HepG2 (cell line): ENCODE measurements around the gene DMBT1. TPM values are rescaled to one million over a fixed set of nuclear protein-coding genes. Genes with fewer than 3 reads are reported as not detected.

Experiments
- ATAC-seq: fragments of 200-7000 bp; cut with Tn5 transposase; 3 replicates; pipeline ENCODE4 v1.9.1; 2020; ENCODE audit warnings: mild to moderate bottlenecking, moderate library complexity
- BruUV-seq: library from RNA; stranded (reverse); fragments of 400-500 nt; replicated peaks from 2 replicates; lab custom pipeline; 2021; lab: Mats Ljungman, UMichigan
- CTCF ChIA-PET: fragments of 300-600 bp; formaldehyde crosslinking; extraction: SDS; loops from one replicate; lab custom pipeline; 2021; ENCODE audit warnings: low total read pairs, inconsistent platforms, low intra/inter-chr PET ratio; lab: Yijun Ruan, JAX
- POLR2A ChIA-PET: fragments of 350-600 bp; sonication (Branson Sonifier 250); formaldehyde crosslinking; loops from one replicate; lab custom pipeline; 2020; ENCODE audit warnings: antibody characterized with exemption, inconsistent platforms; lab: Yijun Ruan, JAX
- DNase-seq: peaks from one replicate; pipeline ENCODE4 v3.0.0-alpha.2; 2015; ENCODE audit warnings: low spot score
- FAIRE-seq: peaks from 3 replicates; lab custom pipeline; 2011; peaks lifted over from hg19 to GRCh38; lab: Jason Lieb, UNC
- H2AFZ ChIP-seq: one replicate; pipeline ENCODE4 v1.6.1; 2011; ENCODE audit warnings: low read length, inconsistent platforms
- H3K27ac ChIP-seq: fragments of 300-600 bp; 3 replicates; pipeline ENCODE4 v1.8.0; 2011; ENCODE audit warnings: mixed run types, mild to moderate bottlenecking, mixed read lengths, low read length, inconsistent platforms; ENCODE audit not compliant: insufficient read depth; ENCODE audit errors: extremely low read length
- H3K27me3 ChIP-seq, 2 experiments: fragments of 200-600 bp in 1 of 2; 2 replicates in 1 of 2; 3 replicates in 1 of 2; pipeline versions ENCODE4 v1.6.0 to v1.8.0; 2011; ENCODE audit warnings: low read length in 2 of 2, mild to moderate bottlenecking in 2 of 2, moderate library complexity in 2 of 2, inconsistent platforms in 1 of 2; ENCODE audit not compliant: insufficient read depth in 2 of 2, control insufficient read depth in 1 of 2
- H3K36me3 ChIP-seq, 2 experiments: fragments of 200-600 bp in 1 of 2; replicated peaks in 1 of 2; 2 replicates in 1 of 2; 3 replicates in 1 of 2; pipeline versions ENCODE4 v1.5.1 to v1.8.0; 2011; ENCODE audit warnings: low read length in 2 of 2, inconsistent platforms in 1 of 2; ENCODE audit not compliant: insufficient read depth in 2 of 2, control insufficient read depth in 1 of 2
- H3K4me1 ChIP-seq: 2 replicates; pipeline ENCODE4 v1.5.1; 2012; ENCODE audit warnings: low read length, inconsistent platforms; ENCODE audit not compliant: insufficient read depth
- H3K4me2 ChIP-seq: 2 replicates; pipeline ENCODE4 v1.6.0; 2011; ENCODE audit warnings: low read depth, low read length, inconsistent platforms
- H3K4me3 ChIP-seq, 3 experiments: fragments of 200-600 bp in 1 of 3; sonication (generic), shearing (Covaris generic) in 1 of 3; replicated peaks in 1 of 3; 2 replicates each; pipeline ENCODE4 v1.5.1; 2011 to 2016; ENCODE audit warnings: low read length in 3 of 3, inconsistent platforms in 2 of 3, low read depth in 2 of 3, mild to moderate bottlenecking in 2 of 3, control low read depth in 1 of 3, mixed read lengths in 1 of 3; ENCODE audit not compliant: insufficient read depth in 1 of 3
- H3K79me2 ChIP-seq: one replicate; pipeline ENCODE4 v1.6.1; 2011; ENCODE audit warnings: low read length, inconsistent platforms; ENCODE audit not compliant: insufficient read depth
- H3K9ac ChIP-seq: 2 replicates; pipeline ENCODE4 v1.6.0; 2011; ENCODE audit warnings: mild to moderate bottlenecking, low read depth, low read length, inconsistent platforms; ENCODE audit not compliant: insufficient read depth
- H3K9me3 ChIP-seq: 2 replicates; pipeline ENCODE4 v1.5.1; 2012; ENCODE audit warnings: mild to moderate bottlenecking, low read length
- H4K20me1 ChIP-seq: 2 replicates; pipeline ENCODE4 v1.6.0; 2011; ENCODE audit warnings: inconsistent platforms, mild to moderate bottlenecking, low read length, moderate library complexity; ENCODE audit not compliant: insufficient read depth
- CC2D1A ChIP-seq: sonication (generic); formaldehyde crosslinking; IDR thresholded peaks from 2 replicates; pipeline ENCODE4 v1.8.1; 2023; ENCODE audit warnings: mild to moderate bottlenecking, missing genetic modification reagents
- EP300 ChIP-seq, 3 experiments: sonication (generic) in 1 of 3; formaldehyde crosslinking in 1 of 3; IDR thresholded peaks; 2 replicates each; pipeline versions ENCODE4 v1.5.1 to v1.6.1; 2011 to 2020; ENCODE audit warnings: low read depth in 2 of 3, low read length in 2 of 3, borderline replicate concordance in 1 of 3, improper control_type of control experiment in 1 of 3, mild to moderate bottlenecking in 1 of 3, missing genetic modification reagents in 1 of 3, moderate library complexity in 1 of 3
- ESRRA ChIP-seq: sonication (generic); formaldehyde crosslinking; IDR thresholded peaks from 2 replicates; pipeline ENCODE4 v1.5.1; 2020; ENCODE audit warnings: mild to moderate bottlenecking, low read depth, missing genetic modification reagents
- HNF4G ChIP-seq, 2 experiments: sonication (generic) in 1 of 2; formaldehyde crosslinking in 1 of 2; IDR thresholded peaks; 2 replicates each; pipeline versions ENCODE4 v1.4.0 to v1.6.1; 2011 to 2020; ENCODE audit warnings: borderline replicate concordance in 2 of 2, low read depth in 2 of 2, mild to moderate bottlenecking in 2 of 2, low read length in 1 of 2, missing genetic modification reagents in 1 of 2, moderate library complexity in 1 of 2
- JUNB ChIP-seq: sonication (generic); formaldehyde crosslinking; IDR thresholded peaks from 2 replicates; pipeline ENCODE4 v1.8.0; 2022; ENCODE audit warnings: missing genetic modification reagents, mild to moderate bottlenecking, borderline replicate concordance
- NFIB ChIP-seq: sonication (generic); formaldehyde crosslinking; IDR thresholded peaks from 2 replicates; pipeline ENCODE4 v1.9.0; 2021; ENCODE audit warnings: missing genetic modification reagents, mild to moderate bottlenecking, borderline replicate concordance
- NR2F1 ChIP-seq, 2 experiments: fragments of 450-650 bp in 1 of 2; formaldehyde crosslinking in 1 of 2; IDR thresholded peaks; 2 replicates each; pipeline versions ENCODE4 v1.5.0 to v1.6.1; 2016 to 2020; ENCODE audit warnings: mild to moderate bottlenecking in 1 of 2, missing compliant biosample characterization in 1 of 2, missing genetic modification reagents in 1 of 2, moderate library complexity in 1 of 2
- NRL ChIP-seq: sonication (generic); formaldehyde crosslinking; IDR thresholded peaks from 2 replicates; pipeline ENCODE4 v1.5.0; 2020; ENCODE audit warnings: missing genetic modification reagents, mild to moderate bottlenecking, moderate library complexity, borderline replicate concordance
- RBM39 ChIP-seq: fragments of 200-400 bp; formaldehyde crosslinking; IDR thresholded peaks from one replicate; pipeline ENCODE4 v1.6.1; 2018; ENCODE audit warnings: antibody characterized with exemption, mild to moderate bottlenecking, low read depth, low read length; ENCODE audit not compliant: poor library complexity, severe bottlenecking
- SCMH1 ChIP-seq: sonication (generic); formaldehyde crosslinking; IDR thresholded peaks from 2 replicates; pipeline ENCODE4 v1.9.0; 2021; ENCODE audit warnings: missing genetic modification reagents, mild to moderate bottlenecking, borderline replicate concordance
- TERF1 ChIP-seq: sonication (generic); formaldehyde crosslinking; IDR thresholded peaks from 2 replicates; pipeline ENCODE4 v1.8.0; 2022; ENCODE audit warnings: mild to moderate bottlenecking, missing genetic modification reagents, moderate library complexity
- ZFP41 ChIP-seq: sonication (generic); formaldehyde crosslinking; IDR thresholded peaks from 2 replicates; pipeline ENCODE4 v1.4.0; 2020; ENCODE audit warnings: mild to moderate bottlenecking, missing genetic modification reagents, borderline replicate concordance
- ZNF230 ChIP-seq: sonication (generic); formaldehyde crosslinking; IDR thresholded peaks from 2 replicates; pipeline ENCODE4 v1.4.0; 2020; ENCODE audit warnings: mild to moderate bottlenecking, missing genetic modification reagents
- ZNF326 ChIP-seq: sonication (generic); formaldehyde crosslinking; IDR thresholded peaks from 2 replicates; pipeline ENCODE4 v1.4.0; 2020; ENCODE audit warnings: missing genetic modification reagents, borderline replicate concordance
- ZNF616 ChIP-seq: sonication (generic); formaldehyde crosslinking; IDR thresholded peaks from 2 replicates; pipeline ENCODE4 v1.5.0; 2020; ENCODE audit warnings: low read depth, mild to moderate bottlenecking, missing genetic modification reagents
- ZNF879 ChIP-seq: sonication (generic); formaldehyde crosslinking; IDR thresholded peaks from 2 replicates; pipeline ENCODE4 v1.8.1; 2023; ENCODE audit warnings: missing genetic modification reagents
- WGBS: methylation state at CpG from one replicate; pipeline ENCODE4 v1.1.6; 2017; ENCODE audit warnings: low lambda C conversion rate; 5-methylcytosine and 5-hydroxymethylcytosine counted together
- in situ Hi-C: cut with HindIII; loops from 2 replicates; pipeline ENCODE4 v1.10.0; 2017; ENCODE audit warnings: low pct_unique_long_range_greater_than_20kb; ENCODE audit not compliant: extremely low pct_ligation_motif_present
- intact Hi-C: fragments of 100-400 bp; cut with micrococcal nuclease; formaldehyde crosslinking; loops from one replicate; pipeline ENCODE4 v1.10.0; 2022; ENCODE audit not compliant: unreplicated experiment
- polyA plus RNA-seq, 8 experiments: library from polyadenylated mRNA; depleted of rRNA in 3 of 8; stranded (reverse) in 7 of 8; unstranded in 1 of 8; fragments of >200 nt; fragmentation: Illumina TruSeq in 4 of 8; extraction: Trizol in 4 of 8; gene quantifications; 2 replicates each; pipeline versions ENCODE4 v1.2.1 to v1.2.3, GENCODE V29; 2011 to 2016; ENCODE audit warnings: low read depth in 4 of 8, missing spikeins in 1 of 8, mixed read lengths in 1 of 8; ENCODE audit not compliant: insufficient read depth in 1 of 8
- total RNA-seq, 5 experiments: library from RNA; depleted of rRNA; stranded (reverse); fragments of >200 nt; fragmentation: Illumina TruSeq; extraction: Trizol; gene quantifications; 2 replicates each; pipeline ENCODE4 v1.2.3, GENCODE V29; 2016; ENCODE audit warnings: low read depth in 1 of 5
- TF ChIP-seq, protein P1 (sequence below): sonication (generic); formaldehyde crosslinking; IDR thresholded peaks from 2 replicates; pipeline ENCODE4 v1.4.0; 2020; ENCODE audit warnings: missing genetic modification reagents, mild to moderate bottlenecking, borderline replicate concordance

Gene DMBT1
- total and polyA plus RNA-seq, 2 of the 13 experiments (the other 11 are each of a cell fraction or from before 2014, with no cell fraction given) = not detected

DNA sequence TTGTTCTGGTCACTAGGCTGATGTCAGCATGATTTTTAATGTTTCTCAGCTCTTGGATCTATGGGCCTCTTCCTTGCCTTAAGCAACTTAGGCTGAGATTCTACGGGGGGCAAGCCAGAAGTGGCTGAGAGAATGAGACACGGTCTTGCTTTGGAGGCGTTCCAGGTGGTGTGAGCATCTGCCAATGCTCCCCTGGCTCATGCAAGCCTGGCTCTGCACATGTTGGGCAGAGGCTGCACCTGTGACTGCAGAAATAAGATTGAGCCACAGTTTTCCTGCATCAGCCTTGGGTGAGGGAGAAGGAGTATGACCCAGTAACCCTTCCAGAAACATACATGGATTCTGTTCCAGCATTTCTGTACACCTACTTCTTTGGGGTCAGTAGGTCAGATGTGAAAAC, 97.2 kb downstream of the DMBT1 start:
- intact Hi-C loops (no loop called here), in situ Hi-C loops (no loop called here)
- 0% methylated on average over 3 of the region's 3 CpGs for WGBS
- H3K9ac ChIP-seq = no peak overlapping the region
- no peaks in the 10 kb centered on the region for H3K4me1 ChIP-seq
- BruUV-seq = no TSS peak
- no peak overlapping the region for H3K27ac ChIP-seq
- DNase-seq (no peak), FAIRE-seq (no peak), ATAC-seq (no peak)
- no peaks in the 10 kb centered on the region for H3K9me3 ChIP-seq
- POLR2A ChIA-PET = no interaction called here
- no peak overlapping the region for H3K4me3 ChIP-seq
- TF ChIP-seq NR2F1 (CRISPR knock-in tag; IDR thresholded peaks at IDR 0.05) = no peak
- TF ChIP-seq HNF4G (IDR thresholded peaks at IDR 0.05; ENCODE audit: borderline replicate concordance, low read depth, low read length) = no peak
- TF ChIP-seq HNF4G (CRISPR knock-in tag; IDR thresholded peaks at IDR 0.05; ENCODE audit: borderline replicate concordance, low read depth) = no peak
- TF ChIP-seq EP300 (IDR thresholded peaks at IDR 0.05; ENCODE audit: low read depth in 2 of 2, low read length in 2 of 2) = no peak
- TF ChIP-seq EP300 (CRISPR knock-in tag; IDR thresholded peaks at IDR 0.05; ENCODE audit: borderline replicate concordance) = no peak
- TF ChIP-seq ESRRA = no peak
- TF ChIP-seq NFIB (CRISPR knock-in tag) = no peak
- no peak for TF ChIP-seq ZNF879 (CRISPR knock-in tag)
- no peak for TF ChIP-seq NRL (CRISPR knock-in tag)
- TF ChIP-seq ZFP41 (CRISPR knock-in tag) = no peak
- no peak for TF ChIP-seq JUNB (CRISPR knock-in tag)
- no peak for TF ChIP-seq ZNF616
- TF ChIP-seq SCMH1 (CRISPR knock-in tag) = no peak
- no peak for TF ChIP-seq RBM39
- TF ChIP-seq ZNF326 = no peak
- no peak for TF ChIP-seq TERF1 (CRISPR knock-in tag)
- TF ChIP-seq, protein P1, sequence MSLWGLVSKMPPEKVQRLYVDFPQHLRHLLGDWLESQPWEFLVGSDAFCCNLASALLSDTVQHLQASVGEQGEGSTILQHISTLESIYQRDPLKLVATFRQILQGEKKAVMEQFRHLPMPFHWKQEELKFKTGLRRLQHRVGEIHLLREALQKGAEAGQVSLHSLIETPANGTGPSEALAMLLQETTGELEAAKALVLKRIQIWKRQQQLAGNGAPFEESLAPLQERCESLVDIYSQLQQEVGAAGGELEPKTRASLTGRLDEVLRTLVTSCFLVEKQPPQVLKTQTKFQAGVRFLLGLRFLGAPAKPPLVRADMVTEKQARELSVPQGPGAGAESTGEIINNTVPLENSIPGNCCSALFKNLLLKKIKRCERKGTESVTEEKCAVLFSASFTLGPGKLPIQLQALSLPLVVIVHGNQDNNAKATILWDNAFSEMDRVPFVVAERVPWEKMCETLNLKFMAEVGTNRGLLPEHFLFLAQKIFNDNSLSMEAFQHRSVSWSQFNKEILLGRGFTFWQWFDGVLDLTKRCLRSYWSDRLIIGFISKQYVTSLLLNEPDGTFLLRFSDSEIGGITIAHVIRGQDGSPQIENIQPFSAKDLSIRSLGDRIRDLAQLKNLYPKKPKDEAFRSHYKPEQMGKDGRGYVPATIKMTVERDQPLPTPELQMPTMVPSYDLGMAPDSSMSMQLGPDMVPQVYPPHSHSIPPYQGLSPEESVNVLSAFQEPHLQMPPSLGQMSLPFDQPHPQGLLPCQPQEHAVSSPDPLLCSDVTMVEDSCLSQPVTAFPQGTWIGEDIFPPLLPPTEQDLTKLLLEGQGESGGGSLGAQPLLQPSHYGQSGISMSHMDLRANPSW (CRISPR knock-in tag) = no peak
- no peak for TF ChIP-seq CC2D1A
- TF ChIP-seq ZNF230 (CRISPR knock-in tag) = no peak
- no peak overlapping the region for H3K4me2 ChIP-seq
- H3K79me2 ChIP-seq = no peaks in the 10 kb centered on the region
- no peaks in the 10 kb centered on the region for H4K20me1 ChIP-seq
- no peak overlapping the region for H2AFZ ChIP-seq
- H3K27me3 ChIP-seq = peaks cover 2 to 52% of the 10 kb centered on the region in 2 experiments; a peak in 3 of 5 replicates
- CTCF ChIA-PET = no interaction called here
- no peaks in the 10 kb centered on the region for H3K36me3 ChIP-seq
